Measurements from ENCODE around the gene RPL23.

Gene RPL23

GRCh38 chr17:38891441-38891840 is 37.9 kb upstream of the RPL23 start:
- no peak overlapping the region for H3K4me3 ChIP-seq (ENCODE audit: low read depth, low read length)
- no peak for TF ChIP-seq CTCF (IDR thresholded peaks at IDR 0.05; ENCODE audit: insufficient read depth, low read depth, low read length, missing control alignments)
- DNase-seq (ENCODE audit: low read depth): no peak

DNA sequence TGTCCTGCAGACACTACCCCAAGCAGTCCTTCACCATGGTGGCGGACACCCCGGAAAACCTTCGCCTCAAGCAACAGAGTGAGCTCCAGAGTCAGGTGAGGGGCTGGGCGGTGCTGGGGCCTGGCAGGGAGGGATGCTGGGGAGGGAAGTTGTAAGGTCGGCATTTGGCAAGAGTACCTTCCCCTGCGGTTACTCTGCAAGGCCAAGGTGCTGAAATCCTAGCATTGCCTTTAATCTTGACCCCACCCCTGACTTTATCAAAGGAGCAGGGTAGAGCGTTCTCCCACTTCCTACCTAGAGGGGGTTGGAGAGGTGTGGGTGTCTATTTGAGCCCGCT is 36.9 kb upstream of the RPL23 start:
- no peak overlapping the region for H3K4me3 ChIP-seq (ENCODE audit: low read depth, low read length)
- TF ChIP-seq CTCF (IDR thresholded peaks at IDR 0.05; ENCODE audit: insufficient read depth, low read depth, low read length, missing control alignments): no peak
- no peak for DNase-seq (ENCODE audit: low read depth)

DNA sequence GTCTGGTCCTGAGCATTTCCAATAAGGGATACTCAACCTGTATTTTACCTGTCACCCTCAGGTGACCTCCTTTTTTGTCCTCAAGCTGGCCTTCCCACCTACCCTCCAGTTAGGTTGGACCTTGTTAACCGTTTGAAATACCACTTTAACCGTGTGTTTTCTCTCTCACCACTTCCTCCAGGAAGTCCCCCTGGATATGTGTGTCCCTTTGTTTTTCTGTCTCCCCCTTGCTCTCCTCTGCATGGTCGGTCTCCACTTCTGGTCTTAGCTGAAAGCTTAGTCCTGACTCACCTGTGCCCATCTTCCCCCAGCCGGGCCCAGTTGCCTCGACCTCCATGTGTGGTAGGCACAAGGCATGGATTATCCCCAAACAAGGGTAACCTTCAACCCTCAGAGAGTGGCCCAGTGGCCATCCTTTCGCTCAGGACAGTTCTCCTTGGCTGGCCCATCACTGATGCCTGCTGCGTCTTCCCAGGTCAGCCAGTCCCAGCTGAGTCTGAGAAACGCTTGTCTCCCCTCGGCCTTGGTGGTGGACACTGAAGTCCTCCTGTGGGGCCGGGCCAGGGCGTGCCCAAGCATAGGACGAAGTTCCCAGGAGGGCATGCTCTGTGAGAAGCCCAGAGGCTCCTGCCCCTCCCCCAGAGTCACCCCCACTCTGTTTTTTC is 36.4 kb upstream of the RPL23 start:
- DNase-seq (ENCODE audit: low read depth): no peak
- TF ChIP-seq CTCF (IDR thresholded peaks at IDR 0.05; ENCODE audit: insufficient read depth, low read depth, low read length, missing control alignments): no peak
- no peak overlapping the region for H3K4me3 ChIP-seq (ENCODE audit: low read depth, low read length)

DNA sequence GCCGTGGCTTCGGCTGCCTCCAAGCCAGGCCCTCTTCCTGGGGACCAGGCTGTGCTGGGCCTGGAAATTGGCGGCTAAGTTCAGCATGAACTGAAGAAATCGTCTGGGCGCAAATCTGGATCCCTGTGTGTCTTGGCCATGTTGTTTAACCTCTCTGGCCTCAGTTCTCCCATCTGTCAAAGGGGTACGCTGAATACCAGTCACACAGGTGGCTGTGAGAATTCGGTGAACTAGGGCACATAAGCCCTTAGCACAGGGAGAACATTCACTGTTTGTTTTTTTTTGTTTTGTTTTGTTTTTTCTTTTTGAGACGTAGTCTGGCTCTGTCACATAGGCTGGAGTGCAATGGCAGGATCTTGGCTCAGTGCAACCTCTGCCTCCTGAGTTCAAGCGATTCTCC is 35.3 kb upstream of the RPL23 start:
- no peak for TF ChIP-seq CTCF (IDR thresholded peaks at IDR 0.05; ENCODE audit: insufficient read depth, low read depth, low read length, missing control alignments)
- H3K4me3 ChIP-seq (ENCODE audit: low read depth, low read length): no peak overlapping the region
- no peak for DNase-seq (ENCODE audit: low read depth)

GRCh38 chr17:38886643-38887010 is 33.1 kb upstream of the RPL23 start:
- DNase-seq (ENCODE audit: low read depth): no peak
- TF ChIP-seq CTCF (IDR thresholded peaks at IDR 0.05; ENCODE audit: insufficient read depth, low read depth, low read length, missing control alignments): no peak
- no peak overlapping the region for H3K4me3 ChIP-seq (ENCODE audit: low read depth, low read length)

- no peak for DNase-seq (ENCODE audit: low read depth)
- H3K4me3 ChIP-seq (ENCODE audit: low read depth, low read length): no peak overlapping the region
- no peak for TF ChIP-seq CTCF (IDR thresholded peaks at IDR 0.05; ENCODE audit: insufficient read depth, low read depth, low read length, missing control alignments)
Measured at GRCh38 chr17:38885728-38886642, 32.5 kb upstream of the RPL23 start.
